Neural cell (in vitro differentiated cells): ENCODE data around the gene IQSEC1.

Experiments used
- EP300 ChIP-seq: fragments of 450-650 bp; conservative IDR thresholded peaks from 2 replicates; pipeline ENCODE4 v1.6.1; 2014; ENCODE audit warnings: antibody characterized with exemption, mild to moderate bottlenecking, moderate library complexity; ENCODE audit not compliant: poor library complexity, severe bottlenecking
- EZH2 ChIP-seq: fragments of 200-600, 300-800 bp; shearing (Covaris generic), sonication (generic); IDR thresholded peaks from 2 replicates; pipeline ENCODE4 v1.6.1; 2014; ENCODE audit warnings: antibody characterized with exemption, low read length, borderline replicate concordance, mild to moderate bottlenecking; ENCODE audit not compliant: insufficient read depth, poor library complexity, severe bottlenecking
- POLR2AphosphoS5 ChIP-seq: IDR thresholded peaks from 2 replicates; pipeline ENCODE4 v1.6.1; 2012
- RAD21 ChIP-seq: fragments of 450-650 bp; conservative IDR thresholded peaks from 2 replicates; pipeline ENCODE4 v1.6.1; 2014; ENCODE audit warnings: antibody characterized with exemption, mild to moderate bottlenecking, moderate library complexity
- REST ChIP-seq: IDR thresholded peaks from 2 replicates; pipeline ENCODE4 v1.6.1; 2012; ENCODE audit warnings: borderline replicate concordance
- SMC3 ChIP-seq: fragments of 450-650 bp; conservative IDR thresholded peaks from 2 replicates; pipeline ENCODE4 v1.6.1; 2014; ENCODE audit warnings: antibody characterized with exemption, mild to moderate bottlenecking, moderate library complexity; ENCODE audit not compliant: poor library complexity
- TAF1 ChIP-seq: IDR thresholded peaks from 2 replicates; pipeline ENCODE4 v1.6.1; 2012; ENCODE audit warnings: low read depth
- TF ChIP-seq, protein P1 (sequence below): fragments of 450-650 bp; IDR thresholded peaks from 2 replicates; pipeline ENCODE4 v1.5.1; 2014; ENCODE audit warnings: antibody characterized with exemption, mild to moderate bottlenecking, moderate library complexity; ENCODE audit not compliant: poor library complexity, severe bottlenecking

DNA sequence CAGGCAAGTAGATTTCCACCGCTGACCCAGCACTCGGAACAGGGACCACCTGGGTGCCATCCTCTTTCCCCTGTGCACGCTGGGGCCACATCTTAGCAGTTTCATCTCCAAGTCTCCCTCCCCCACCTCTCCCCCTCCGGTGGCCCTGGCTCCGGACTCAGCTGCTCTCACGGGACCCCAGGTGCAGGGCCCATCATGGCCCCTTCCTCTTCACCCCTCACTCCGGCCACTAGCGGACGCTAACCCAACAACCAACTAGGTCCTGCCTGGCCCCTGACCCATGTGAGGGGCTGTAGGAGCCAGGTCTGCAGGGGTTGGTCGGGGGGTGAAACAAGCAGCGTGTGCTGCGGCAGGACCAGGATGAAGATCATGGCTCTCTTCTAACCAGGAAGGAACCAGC, 31.3 kb upstream of the IQSEC1 start:
- TF ChIP-seq TAF1 (no peak), EZH2 (no peak), POLR2AphosphoS5 (no peak), EP300 (no peak), REST (no peak), RAD21 (no peak), SMC3 (no peak)
- TF ChIP-seq, protein P1, sequence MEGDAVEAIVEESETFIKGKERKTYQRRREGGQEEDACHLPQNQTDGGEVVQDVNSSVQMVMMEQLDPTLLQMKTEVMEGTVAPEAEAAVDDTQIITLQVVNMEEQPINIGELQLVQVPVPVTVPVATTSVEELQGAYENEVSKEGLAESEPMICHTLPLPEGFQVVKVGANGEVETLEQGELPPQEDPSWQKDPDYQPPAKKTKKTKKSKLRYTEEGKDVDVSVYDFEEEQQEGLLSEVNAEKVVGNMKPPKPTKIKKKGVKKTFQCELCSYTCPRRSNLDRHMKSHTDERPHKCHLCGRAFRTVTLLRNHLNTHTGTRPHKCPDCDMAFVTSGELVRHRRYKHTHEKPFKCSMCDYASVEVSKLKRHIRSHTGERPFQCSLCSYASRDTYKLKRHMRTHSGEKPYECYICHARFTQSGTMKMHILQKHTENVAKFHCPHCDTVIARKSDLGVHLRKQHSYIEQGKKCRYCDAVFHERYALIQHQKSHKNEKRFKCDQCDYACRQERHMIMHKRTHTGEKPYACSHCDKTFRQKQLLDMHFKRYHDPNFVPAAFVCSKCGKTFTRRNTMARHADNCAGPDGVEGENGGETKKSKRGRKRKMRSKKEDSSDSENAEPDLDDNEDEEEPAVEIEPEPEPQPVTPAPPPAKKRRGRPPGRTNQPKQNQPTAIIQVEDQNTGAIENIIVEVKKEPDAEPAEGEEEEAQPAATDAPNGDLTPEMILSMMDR, result no peak
